ENCODE results near the gene DCAF7. TPM values are rescaled to one million over a fixed set of nuclear protein-coding genes. Genes with fewer than 3 reads are reported as not detected.

DCAF7 gene
- total RNA-seq, 1 donor from 2014 or later = 34.1 TPM

DNA sequence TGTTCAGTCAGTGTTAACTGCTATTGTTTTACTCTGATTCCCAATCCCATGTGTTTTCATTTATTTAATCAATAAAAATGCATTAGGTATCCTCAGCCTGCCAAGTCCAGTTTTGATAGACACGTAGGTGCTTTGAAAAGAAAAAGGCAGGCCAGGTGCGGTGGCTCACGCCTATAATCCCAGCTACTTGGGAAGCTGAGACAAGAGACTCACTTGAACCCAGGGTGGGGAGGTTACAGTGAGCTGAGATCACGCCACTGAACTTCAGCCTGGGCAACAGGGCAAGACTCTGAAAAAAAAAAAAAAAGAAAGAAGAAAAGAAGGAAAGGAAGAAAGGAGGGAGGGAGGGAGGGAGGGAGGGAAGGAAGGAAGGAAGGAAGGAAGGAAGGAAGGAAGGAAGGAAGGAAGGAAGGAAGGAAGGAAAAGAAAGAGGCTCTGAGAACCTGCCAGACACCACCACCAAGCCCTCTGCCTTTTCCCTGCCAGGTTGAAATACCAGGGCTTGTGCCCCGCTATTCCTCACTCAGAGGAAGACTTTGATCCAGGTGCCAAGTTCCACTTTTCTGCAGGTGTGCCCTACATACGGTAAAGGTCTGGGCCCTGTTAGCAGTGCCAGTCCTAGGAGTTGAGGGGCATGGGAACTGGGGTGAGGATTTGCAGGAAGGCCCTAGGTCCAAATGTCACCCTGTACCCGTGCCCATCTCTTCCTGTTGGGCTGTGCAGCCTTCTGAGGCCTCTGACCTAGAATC is 37.2 kb upstream of the DCAF7 start:
- no peaks in the 10 kb centered on the region for H3K27me3 ChIP-seq
- H3K36me3 ChIP-seq = no peaks in the 10 kb centered on the region
- no peaks in the 10 kb centered on the region for H3K9me3 ChIP-seq
- no peak for DNase-seq (ENCODE audit: extremely low spot score in 2 of 2)
- no peak overlapping the region for H3K27ac ChIP-seq
- no peak overlapping the region for H3K4me3 ChIP-seq
- TF ChIP-seq POLR2A (IDR thresholded peaks at IDR 0.05) (no peak), CTCF (IDR thresholded peaks at IDR 0.05) (no peak), POLR2AphosphoS5 (IDR thresholded peaks at IDR 0.05; ENCODE audit: insufficient read depth in 1 of 2, low read depth in 1 of 2) (no peak)
- intact Hi-C loops (cut with DNase I) = no loop called here
- H3K4me1 ChIP-seq = no peaks in the 10 kb centered on the region

- H3K4me1 ChIP-seq = no peaks in the 10 kb centered on the region
- intact Hi-C loops (cut with DNase I) = no loop called here
- no peaks in the 10 kb centered on the region for H3K36me3 ChIP-seq
- no peak for TF ChIP-seq POLR2AphosphoS5 (IDR thresholded peaks at IDR 0.05; ENCODE audit: insufficient read depth in 1 of 2, low read depth in 1 of 2)
- TF ChIP-seq CTCF (IDR thresholded peaks at IDR 0.05) = no peak
- no peak for TF ChIP-seq POLR2A (IDR thresholded peaks at IDR 0.05)
- DNase-seq (ENCODE audit: extremely low spot score in 2 of 2) = no peak
- no peaks in the 10 kb centered on the region for H3K27me3 ChIP-seq
- H3K9me3 ChIP-seq = no peaks in the 10 kb centered on the region
- H3K4me3 ChIP-seq = no peak overlapping the region
- no peak overlapping the region for H3K27ac ChIP-seq
These were observed 35.8 kb upstream of the DCAF7 start for GRCh38 chr17:63514477-63514876.

- Histone ChIP-seq H3K27ac (no peak overlapping the region), H3K9me3 (no peaks in the 10 kb centered on the region), H3K4me3 (no peak overlapping the region), H3K4me1 (no peaks in the 10 kb centered on the region), H3K36me3 (no peaks in the 10 kb centered on the region), H3K27me3 (no peaks in the 10 kb centered on the region)
- no peak for DNase-seq (ENCODE audit: extremely low spot score in 2 of 2)
- TF ChIP-seq POLR2A (IDR thresholded peaks at IDR 0.05) (no peak), POLR2AphosphoS5 (IDR thresholded peaks at IDR 0.05; ENCODE audit: insufficient read depth in 1 of 2, low read depth in 1 of 2) (no peak), CTCF (IDR thresholded peaks at IDR 0.05) (no peak)
- intact Hi-C loops (cut with DNase I) = no loop called here
These were observed 35.3 kb upstream of the DCAF7 start for GRCh38 chr17:63514974-63515373.

- H3K27ac ChIP-seq = no peak overlapping the region
- no peaks in the 10 kb centered on the region for H3K4me1 ChIP-seq
- H3K36me3 ChIP-seq = no peaks in the 10 kb centered on the region
- TF ChIP-seq POLR2A (IDR thresholded peaks at IDR 0.05) = no peak
- TF ChIP-seq POLR2AphosphoS5 (IDR thresholded peaks at IDR 0.05; ENCODE audit: insufficient read depth in 1 of 2, low read depth in 1 of 2) = no peak
- no peak for TF ChIP-seq CTCF (IDR thresholded peaks at IDR 0.05)
- H3K4me3 ChIP-seq = no peak overlapping the region
- no peaks in the 10 kb centered on the region for H3K27me3 ChIP-seq
- intact Hi-C loops (cut with DNase I) = no loop called here
- no peak for DNase-seq (ENCODE audit: extremely low spot score in 2 of 2)
- no peaks in the 10 kb centered on the region for H3K9me3 ChIP-seq
These were observed 34.9 kb upstream of the DCAF7 start for GRCh38 chr17:63515426-63515825.
